ENCODE measurements around the gene OGDH.
"Not testable (repeated sequence)": the region's sequence is repeated elsewhere in the genome, so short reads cannot be mapped to it uniquely, and the experiment has no call there.

OGDH gene

GRCh38 chr7:44711528-44711927, 105.1 kb downstream of the OGDH start:
- peaks cover 13% of the 10 kb centered on the region for H3K36me3 ChIP-seq (replicated peaks)
- DNase-seq (ENCODE audit: low spot score in 2 of 2) = no peak
- H3K4me3 ChIP-seq = no peak overlapping the region
- in situ Hi-C loops (cut with MboI; ENCODE audit: low sequenced_read_pairs) = no loop called here
- no peaks in the 10 kb centered on the region for H3K4me1 ChIP-seq
- H3K9me3 ChIP-seq = no peaks in the 10 kb centered on the region
- H3K27me3 ChIP-seq (ENCODE audit: low read depth) = no peaks in the 10 kb centered on the region

GRCh38 chr7:44712012-44712411, 105.6 kb downstream of the OGDH start:
- peaks cover 13% of the 10 kb centered on the region for H3K36me3 ChIP-seq (replicated peaks)
- no peaks in the 10 kb centered on the region for H3K27me3 ChIP-seq (ENCODE audit: low read depth)
- in situ Hi-C loops (cut with MboI; ENCODE audit: low sequenced_read_pairs) = no loop called here
- H3K4me3 ChIP-seq = no peak overlapping the region
- no peak for DNase-seq (ENCODE audit: low spot score in 2 of 2)
- H3K4me1 ChIP-seq = no peaks in the 10 kb centered on the region
- H3K9me3 ChIP-seq = no peaks in the 10 kb centered on the region

- DNase-seq (ENCODE audit: low spot score in 2 of 2) = no peak
- Histone ChIP-seq H3K36me3 (replicated peaks) (peaks cover 2% of the 10 kb centered on the region; the same call in 1 of the 2 replicates), H3K27me3 (ENCODE audit: low read depth) (no peaks in the 10 kb centered on the region), H3K9me3 (no peaks in the 10 kb centered on the region), H3K4me1 (no peaks in the 10 kb centered on the region), H3K4me3 (no peak overlapping the region)
- in situ Hi-C loops (cut with MboI; ENCODE audit: low sequenced_read_pairs) = no loop called here
Observed at GRCh38 chr7:44713141-44713540, 106.7 kb downstream of the OGDH start.

GRCh38 chr7:44713680-44714335, 107.4 kb downstream of the OGDH start:
- in situ Hi-C loops (cut with MboI; ENCODE audit: low sequenced_read_pairs) = no loop called here
- Histone ChIP-seq H3K9me3 (no peaks in the 10 kb centered on the region), H3K4me3 (no peak overlapping the region), H3K4me1 (no peaks in the 10 kb centered on the region), H3K36me3 (replicated peaks) (0 out of 2 replicates have a peak, but pooled peaks cover 2% of the 10 kb centered on the region), H3K27me3 (ENCODE audit: low read depth) (no peaks in the 10 kb centered on the region)
- no peak for DNase-seq (ENCODE audit: low spot score in 2 of 2)

GRCh38 chr7:44716205-44716604, 109.8 kb downstream of the OGDH start:
- Histone ChIP-seq H3K27me3 (ENCODE audit: low read depth) (no peaks in the 10 kb centered on the region), H3K4me1 (no peaks in the 10 kb centered on the region), H3K9me3 (no peaks in the 10 kb centered on the region), H3K36me3 (replicated peaks) (no peaks in the 10 kb centered on the region), H3K4me3 (no peak overlapping the region)
- no peak for DNase-seq (ENCODE audit: low spot score in 2 of 2)
- in situ Hi-C loops (cut with MboI; ENCODE audit: low sequenced_read_pairs) = no loop called here

GRCh38 chr7:44720301-44720700, 113.9 kb downstream of the OGDH start:
- DNase-seq (ENCODE audit: low spot score in 2 of 2) = no peak
- in situ Hi-C loops (cut with MboI; ENCODE audit: low sequenced_read_pairs) = no loop called here
- no peaks in the 10 kb centered on the region for H3K4me1 ChIP-seq
- H3K4me3 ChIP-seq = no peak overlapping the region
- no peaks in the 10 kb centered on the region for H3K27me3 ChIP-seq (ENCODE audit: low read depth)
- no peaks in the 10 kb centered on the region for H3K36me3 ChIP-seq (replicated peaks)
- no peaks in the 10 kb centered on the region for H3K9me3 ChIP-seq

- H3K27me3 ChIP-seq (ENCODE audit: low read depth) = no peaks in the 10 kb centered on the region
- in situ Hi-C loops (cut with MboI; ENCODE audit: low sequenced_read_pairs) = no loop called here
- DNase-seq (ENCODE audit: low spot score in 2 of 2) = no peak
- no peaks in the 10 kb centered on the region for H3K36me3 ChIP-seq (replicated peaks)
- H3K4me1 ChIP-seq = no peaks in the 10 kb centered on the region
- H3K9me3 ChIP-seq = no peaks in the 10 kb centered on the region
- no peak overlapping the region for H3K4me3 ChIP-seq
Observed at GRCh38 chr7:44724276-44724675, 117.8 kb downstream of the OGDH start.

- H3K4me3 ChIP-seq; H3K36me3 ChIP-seq (replicated peaks); DNase-seq (ENCODE audit: low spot score in 2 of 2); H3K9me3 ChIP-seq; in situ Hi-C loops (cut with MboI; ENCODE audit: low sequenced_read_pairs); H3K4me1 ChIP-seq; H3K27me3 ChIP-seq (ENCODE audit: low read depth): not testable (repeated sequence)
Observed at GRCh38 chr7:44726250-44726649, 119.8 kb downstream of the OGDH start.

- H3K9me3 ChIP-seq = no peaks in the 10 kb centered on the region
- no peak overlapping the region for H3K4me3 ChIP-seq
- H3K36me3 ChIP-seq (replicated peaks) = no peaks in the 10 kb centered on the region
- in situ Hi-C loops (cut with MboI; ENCODE audit: low sequenced_read_pairs) = no loop called here
- no peaks in the 10 kb centered on the region for H3K27me3 ChIP-seq (ENCODE audit: low read depth)
- DNase-seq (ENCODE audit: low spot score in 2 of 2) = no peak
- no peaks in the 10 kb centered on the region for H3K4me1 ChIP-seq
Observed at GRCh38 chr7:44727158-44727936, 120.9 kb downstream of the OGDH start.

- Histone ChIP-seq H3K9me3 (no peaks in the 10 kb centered on the region), H3K4me1 (no peaks in the 10 kb centered on the region), H3K4me3 (no peak overlapping the region), H3K27me3 (ENCODE audit: low read depth) (no peaks in the 10 kb centered on the region), H3K36me3 (replicated peaks) (no peaks in the 10 kb centered on the region)
- in situ Hi-C loops (cut with MboI; ENCODE audit: low sequenced_read_pairs) = no loop called here
- no peak for DNase-seq (ENCODE audit: low spot score in 2 of 2)
Observed at GRCh38 chr7:44727937-44728262, 121.5 kb downstream of the OGDH start.

GRCh38 chr7:44729949-44730590, 123.6 kb downstream of the OGDH start:
- H3K4me3 ChIP-seq = no peak overlapping the region
- no peaks in the 10 kb centered on the region for H3K27me3 ChIP-seq (ENCODE audit: low read depth)
- no peaks in the 10 kb centered on the region for H3K36me3 ChIP-seq (replicated peaks)
- in situ Hi-C loops (cut with MboI; ENCODE audit: low sequenced_read_pairs) = no loop called here
- H3K4me1 ChIP-seq = no peaks in the 10 kb centered on the region
- no peaks in the 10 kb centered on the region for H3K9me3 ChIP-seq
- DNase-seq (ENCODE audit: low spot score in 2 of 2) = no peak

GRCh38 chr7:44732971-44733370, 126.5 kb downstream of the OGDH start:
- H3K4me1 ChIP-seq; H3K36me3 ChIP-seq (replicated peaks); H3K27me3 ChIP-seq (ENCODE audit: low read depth); in situ Hi-C loops (cut with MboI; ENCODE audit: low sequenced_read_pairs); H3K4me3 ChIP-seq; H3K9me3 ChIP-seq; DNase-seq (ENCODE audit: low spot score in 2 of 2): not testable (repeated sequence)

GRCh38 chr7:44733708-44734481, 127.5 kb downstream of the OGDH start:
- in situ Hi-C loops (cut with MboI; ENCODE audit: low sequenced_read_pairs) = no loop called here
- DNase-seq (ENCODE audit: low spot score in 2 of 2) = no peak
- no peaks in the 10 kb centered on the region for H3K27me3 ChIP-seq (ENCODE audit: low read depth)
- no peaks in the 10 kb centered on the region for H3K9me3 ChIP-seq
- H3K4me3 ChIP-seq = no peak overlapping the region
- no peaks in the 10 kb centered on the region for H3K36me3 ChIP-seq (replicated peaks)
- no peaks in the 10 kb centered on the region for H3K4me1 ChIP-seq

Measured in HAP-1 (cell line).